Memory B cell (primary cell): ENCODE data around the gene EPHA1.
"Not testable (repeated sequence)": the region's sequence is repeated elsewhere in the genome, so short reads cannot be mapped to it uniquely, and the experiment has no call there.

Experiments used
- ATAC-seq: fragments of 150-1000 bp; cut with Tn5 transposase; 2 replicates; pipeline ENCODE4 v1.10.0; 2021; ENCODE audit warnings: low read depth, mild to moderate bottlenecking, moderate library complexity
- DNase-seq, 2 donors: peaks; one replicate each; pipeline ENCODE4 v3.0.0; 2022; ENCODE audit warnings: low spot score in 2 of 2
- H3K27ac Mint-ChIP-seq: one replicate; pipeline ENCODE4 v1.8.0; 2022; ENCODE audit warnings: mild to moderate bottlenecking, moderate library complexity, mixed read lengths
- H3K27me3 Mint-ChIP-seq: one replicate; pipeline ENCODE4 v1.8.0; 2022; ENCODE audit warnings: mixed read lengths
- H3K36me3 Mint-ChIP-seq: one replicate; pipeline ENCODE4 v1.8.0; 2022; ENCODE audit warnings: mild to moderate bottlenecking, mixed read lengths
- H3K4me1 Mint-ChIP-seq: one replicate; pipeline ENCODE4 v1.8.0; 2022; ENCODE audit warnings: mixed read lengths
- H3K4me3 Mint-ChIP-seq: one replicate; pipeline ENCODE4 v1.8.0; 2022; ENCODE audit warnings: mild to moderate bottlenecking, moderate library complexity, mixed read lengths
- H3K9me3 Mint-ChIP-seq: one replicate; pipeline ENCODE4 v1.8.0; 2022; ENCODE audit warnings: mixed read lengths

Gene EPHA1

DNA sequence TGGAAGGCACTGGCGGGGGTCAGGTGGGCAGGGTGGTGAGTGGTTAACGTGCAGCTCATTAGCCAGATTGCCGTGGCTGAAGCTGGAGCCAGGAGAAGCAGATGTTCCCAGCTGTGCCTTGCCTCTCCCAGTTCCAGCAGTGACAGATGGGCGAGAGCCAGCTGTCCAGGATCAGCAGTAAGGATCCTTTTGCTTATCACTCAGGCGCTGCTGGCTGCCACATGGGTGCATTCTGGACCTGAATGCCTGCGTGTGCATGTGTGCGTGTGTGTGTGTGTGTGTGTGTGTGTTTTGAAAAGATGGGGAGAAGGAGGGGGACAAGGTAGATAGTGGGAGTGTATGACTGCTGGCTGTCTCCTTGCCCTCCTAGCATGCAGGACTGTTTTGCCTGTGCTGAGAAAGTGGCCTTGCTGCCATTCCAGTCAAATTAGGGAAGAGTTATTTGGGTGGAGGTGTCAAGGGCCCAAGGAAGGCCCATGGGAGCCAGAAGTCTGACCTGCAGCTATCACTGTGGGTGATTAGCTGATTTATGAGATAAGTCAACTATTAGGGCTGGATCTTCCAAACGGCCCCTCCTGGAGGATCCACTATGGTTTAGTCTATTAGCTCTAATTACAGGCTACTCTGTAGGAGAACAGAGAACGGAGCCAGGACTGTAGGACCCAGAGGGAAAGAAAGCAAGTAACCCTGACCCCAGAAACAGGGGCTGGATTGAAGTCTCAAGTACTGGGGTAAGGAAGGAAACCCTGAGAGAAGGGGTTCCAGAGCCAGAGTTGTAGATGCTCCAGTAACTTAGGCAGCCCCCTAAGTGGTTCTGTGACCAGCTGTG lies 3.3 kb downstream of the EPHA1 start:
- Mint-ChIP-seq H3K4me3 (no peak overlapping the region), H3K4me1 (peaks cover 15% of the 10 kb centered on the region), H3K27ac (no peak overlapping the region), H3K9me3 (no peaks in the 10 kb centered on the region), H3K27me3 (peaks cover 3% of the 10 kb centered on the region), H3K36me3 (no peaks in the 10 kb centered on the region)
- DNase-seq (no peak), ATAC-seq (no peak)

DNA sequence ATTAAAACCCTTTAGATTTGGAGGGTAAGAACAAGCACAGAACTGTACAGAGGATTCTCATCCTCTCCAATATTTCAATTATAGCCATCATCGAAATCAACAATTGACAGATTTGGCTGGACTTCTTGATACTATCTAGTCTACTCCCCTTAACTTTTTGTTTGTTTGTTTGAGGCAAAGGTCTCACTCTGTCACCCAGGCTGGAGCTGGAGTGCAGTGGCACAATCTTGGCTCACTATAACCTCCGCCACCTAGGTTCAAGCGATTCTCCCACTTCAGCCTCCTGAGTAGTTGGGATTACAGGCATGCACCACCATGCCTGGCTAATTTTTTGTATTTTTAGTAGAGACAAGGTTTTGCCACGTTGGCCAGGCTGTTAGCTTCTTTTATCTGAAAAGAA lies 6.4 kb downstream of the EPHA1 start:
- not testable (repeated sequence) for H3K36me3 Mint-ChIP-seq, DNase-seq, H3K9me3 Mint-ChIP-seq, H3K27ac Mint-ChIP-seq, H3K27me3 Mint-ChIP-seq, H3K4me3 Mint-ChIP-seq, H3K4me1 Mint-ChIP-seq, ATAC-seq

DNA sequence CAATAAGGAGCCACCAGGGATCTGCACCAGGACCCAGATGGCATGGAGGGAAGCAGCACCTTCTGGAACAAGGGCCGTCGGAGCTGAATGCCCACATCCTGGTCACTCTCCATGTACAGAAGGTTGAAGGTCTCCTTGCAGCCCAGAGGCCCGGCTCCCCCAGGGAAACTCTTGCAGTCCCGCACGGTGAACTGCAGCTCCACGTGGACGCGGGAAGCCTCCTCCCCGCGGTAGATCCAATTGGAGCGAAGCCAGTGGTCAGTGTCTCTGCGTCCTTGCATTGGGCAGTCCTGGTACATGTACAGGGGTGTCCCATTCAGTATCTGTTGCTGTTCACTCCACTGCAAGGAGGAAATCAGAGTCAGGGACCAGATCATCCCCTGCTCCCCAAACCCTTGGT lies 7.4 kb downstream of the EPHA1 start:
- no peak overlapping the region for H3K27ac Mint-ChIP-seq
- no peaks in the 10 kb centered on the region for H3K27me3 Mint-ChIP-seq
- H3K4me3 Mint-ChIP-seq = no peak overlapping the region
- DNase-seq (no peak), ATAC-seq (no peak)
- H3K9me3 Mint-ChIP-seq = no peaks in the 10 kb centered on the region
- H3K4me1 Mint-ChIP-seq = no peaks in the 10 kb centered on the region
- H3K36me3 Mint-ChIP-seq = no peaks in the 10 kb centered on the region

DNA sequence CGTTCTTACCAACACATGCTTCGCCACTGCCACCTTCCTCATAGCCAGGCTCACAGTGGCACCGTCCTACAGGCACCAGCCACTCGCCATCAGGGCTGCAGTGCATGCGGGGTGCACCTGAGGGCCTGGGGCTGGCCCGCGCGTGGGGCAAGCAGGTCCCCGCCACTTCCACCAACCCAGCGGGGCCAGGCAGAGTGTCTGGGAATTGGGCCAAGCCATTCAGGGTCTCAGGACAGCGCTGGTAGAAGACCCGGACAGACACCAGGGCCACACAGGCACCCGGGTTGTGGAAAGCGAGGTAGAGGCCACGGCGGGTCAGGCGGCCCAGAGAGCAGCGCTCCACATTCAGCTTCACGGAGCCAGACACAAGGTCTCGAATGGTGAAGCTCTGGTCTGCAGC lies 9.0 kb downstream of the EPHA1 start:
- H3K4me3 Mint-ChIP-seq = no peak overlapping the region
- H3K4me1 Mint-ChIP-seq = peaks cover 2% of the 10 kb centered on the region
- H3K27me3 Mint-ChIP-seq = no peaks in the 10 kb centered on the region
- H3K27ac Mint-ChIP-seq = no peak overlapping the region
- no peak for DNase-seq
- ATAC-seq = no peak
- no peaks in the 10 kb centered on the region for H3K36me3 Mint-ChIP-seq
- no peaks in the 10 kb centered on the region for H3K9me3 Mint-ChIP-seq

DNA sequence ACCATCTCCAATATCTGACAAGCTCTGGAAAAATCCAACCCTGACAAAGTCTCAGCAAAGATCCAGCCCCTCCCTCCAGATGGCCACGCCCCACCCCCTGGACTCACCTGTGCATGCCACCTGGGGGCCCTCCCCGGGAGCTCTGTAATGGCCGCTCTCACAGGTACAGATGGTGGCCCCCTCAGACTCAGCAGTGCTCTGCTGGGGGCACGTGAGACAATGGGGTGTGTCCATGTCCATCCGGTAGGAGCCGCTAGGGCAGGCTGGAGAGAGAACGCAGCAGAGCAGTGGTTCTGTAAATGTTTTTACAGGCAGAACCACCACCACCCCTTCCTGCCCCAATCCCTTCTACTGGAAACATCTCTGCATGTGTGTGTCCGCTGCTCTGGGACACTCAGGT lies 9.5 kb downstream of the EPHA1 start:
- Mint-ChIP-seq H3K36me3 (no peaks in the 10 kb centered on the region), H3K27me3 (no peaks in the 10 kb centered on the region), H3K9me3 (no peaks in the 10 kb centered on the region), H3K27ac (no peak overlapping the region), H3K4me1 (peaks cover 2% of the 10 kb centered on the region), H3K4me3 (no peak overlapping the region)
- ATAC-seq (no peak), DNase-seq (no peak)

DNA sequence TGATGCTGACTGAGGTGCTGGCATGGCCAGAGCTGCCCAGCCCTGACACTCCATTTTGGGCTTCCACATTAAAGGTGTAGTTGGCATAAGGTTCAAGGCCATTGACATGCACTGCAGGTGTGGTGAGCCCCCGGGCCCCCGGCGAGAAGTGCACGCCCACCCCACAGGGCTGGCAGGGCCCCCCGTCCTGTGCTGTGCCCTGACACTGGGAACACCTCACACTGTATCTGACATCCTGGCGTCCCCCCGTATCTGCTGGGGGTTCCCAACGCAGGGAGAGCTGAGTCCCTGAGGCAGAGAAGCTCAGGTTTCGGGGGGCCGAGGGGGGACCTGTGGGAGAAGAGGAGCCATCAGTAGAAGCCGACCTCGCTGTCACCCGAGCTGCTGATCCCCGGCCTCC lies 10.0 kb downstream of the EPHA1 start:
- no peak for DNase-seq
- no peak for ATAC-seq
- no peak overlapping the region for H3K27ac Mint-ChIP-seq
- no peaks in the 10 kb centered on the region for H3K27me3 Mint-ChIP-seq
- H3K4me3 Mint-ChIP-seq = no peak overlapping the region
- peaks cover 2% of the 10 kb centered on the region for H3K4me1 Mint-ChIP-seq
- H3K9me3 Mint-ChIP-seq = no peaks in the 10 kb centered on the region
- no peaks in the 10 kb centered on the region for H3K36me3 Mint-ChIP-seq

DNA sequence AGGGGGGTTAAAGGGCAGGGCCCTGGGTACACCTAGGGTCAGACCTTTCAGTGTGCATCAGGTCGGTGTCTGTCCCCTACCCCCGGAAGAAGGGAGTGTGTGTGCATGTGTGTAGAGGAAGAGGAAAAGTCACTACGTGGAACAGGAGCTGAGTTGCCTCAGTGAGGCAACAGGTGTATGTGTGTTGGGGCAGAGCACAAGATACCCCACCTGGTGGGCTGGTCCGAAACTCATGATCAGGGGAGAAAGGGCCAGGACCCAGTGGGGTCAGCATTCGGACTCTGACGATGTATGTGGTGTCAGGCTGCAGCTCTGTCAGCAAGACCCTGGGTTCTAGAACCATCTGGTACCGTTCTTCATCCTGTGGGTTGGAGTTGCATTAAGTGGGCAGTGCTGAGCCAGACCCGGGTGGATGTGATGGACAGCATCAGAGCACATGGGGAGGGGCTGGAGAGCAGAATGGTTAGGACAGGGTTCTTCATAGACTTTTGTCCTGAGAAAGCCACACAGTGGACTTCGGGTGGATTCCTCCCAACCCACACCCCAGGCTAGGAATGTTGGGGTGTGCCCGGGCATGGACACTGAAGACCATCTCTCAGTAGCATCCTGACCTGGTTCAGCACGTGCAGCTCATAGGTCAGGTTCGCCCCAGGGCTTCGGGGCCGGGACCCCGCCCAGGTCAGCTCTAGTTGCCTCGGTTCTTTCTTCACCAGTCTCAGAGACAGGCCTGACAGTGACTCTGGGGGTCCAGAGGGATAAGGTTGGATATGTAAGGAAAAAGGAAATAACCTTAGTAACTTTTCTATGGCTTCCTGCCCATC lies 10.7 kb downstream of the EPHA1 start:
- no peaks in the 10 kb centered on the region for H3K27me3 Mint-ChIP-seq
- no peak overlapping the region for H3K27ac Mint-ChIP-seq
- peaks cover 2% of the 10 kb centered on the region for H3K4me1 Mint-ChIP-seq
- ATAC-seq (no peak), DNase-seq (no peak)
- no peak overlapping the region for H3K4me3 Mint-ChIP-seq
- H3K9me3 Mint-ChIP-seq = no peaks in the 10 kb centered on the region
- H3K36me3 Mint-ChIP-seq = peaks cover 2% of the 10 kb centered on the region

DNA sequence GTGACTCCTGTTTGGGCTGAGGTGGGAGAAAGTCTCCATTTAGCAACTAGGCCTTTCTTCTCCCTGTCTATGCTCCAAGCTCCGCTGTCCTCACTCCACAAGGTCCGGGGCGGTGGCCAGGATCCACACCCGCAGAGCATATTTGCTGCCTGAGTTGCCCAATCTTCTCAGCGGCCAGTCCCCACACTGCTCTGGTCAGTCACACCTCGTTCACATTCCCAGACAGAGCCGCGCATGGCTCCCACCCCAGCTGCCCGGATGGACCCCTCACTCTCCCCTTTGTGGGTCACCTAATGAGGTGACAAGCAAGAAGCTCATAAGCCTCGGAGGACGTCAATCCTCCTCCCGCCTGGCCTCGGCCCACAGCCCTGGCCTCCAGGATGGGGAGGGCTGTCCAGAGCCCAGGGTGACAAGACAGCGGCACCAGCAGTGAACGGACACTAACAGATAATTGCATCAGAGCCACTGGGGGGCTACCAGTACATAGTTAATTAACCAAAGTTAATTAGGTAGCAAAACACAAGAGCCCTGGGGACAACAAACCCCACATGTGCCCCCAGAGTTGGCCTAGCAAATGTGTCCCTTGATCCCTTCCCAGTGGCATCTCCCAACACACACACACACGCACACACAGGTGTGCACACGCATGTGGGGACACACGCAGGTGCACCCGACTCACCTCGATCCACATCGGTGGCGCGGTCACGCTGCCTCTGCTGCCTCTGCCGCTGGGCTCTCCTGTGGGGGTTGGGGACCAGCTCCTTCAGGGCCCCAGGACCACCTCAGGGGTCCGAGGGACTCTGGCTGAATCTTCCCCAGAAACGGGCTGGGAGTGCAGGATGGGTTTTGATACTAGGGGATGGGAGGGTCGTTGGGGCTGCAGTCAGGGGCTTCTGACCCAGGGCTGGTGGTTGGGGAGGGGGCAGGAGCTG lies 11.8 kb downstream of the EPHA1 start:
- Mint-ChIP-seq H3K27ac (no peak overlapping the region), H3K36me3 (peaks cover 4% of the 10 kb centered on the region), H3K27me3 (no peaks in the 10 kb centered on the region), H3K4me1 (peaks cover 2% of the 10 kb centered on the region), H3K4me3 (no peak overlapping the region), H3K9me3 (no peaks in the 10 kb centered on the region)
- no peak for ATAC-seq
- DNase-seq = no peak

DNA sequence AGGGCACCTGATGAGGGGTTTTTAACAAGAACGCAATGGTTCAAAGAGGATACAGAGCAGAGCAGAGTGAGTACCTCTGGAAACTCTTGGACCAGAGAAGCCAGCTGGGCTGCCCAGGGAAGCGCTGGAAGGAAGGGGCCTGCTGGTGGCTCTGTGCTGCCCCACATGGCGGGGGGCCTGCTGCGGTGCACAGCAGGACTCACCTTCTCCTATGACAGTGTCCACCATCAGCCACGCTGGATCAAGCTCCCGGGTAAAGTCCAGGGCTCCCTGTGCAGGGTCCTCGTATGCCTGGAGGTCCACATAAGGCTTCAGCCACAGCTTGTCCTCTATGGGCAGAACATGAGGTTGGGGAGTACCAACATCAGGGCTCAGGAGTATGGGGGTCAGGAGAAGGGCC lies 12.5 kb downstream of the EPHA1 start:
- no peak for DNase-seq
- Mint-ChIP-seq H3K4me3 (no peak overlapping the region), H3K36me3 (peaks cover 4% of the 10 kb centered on the region), H3K4me1 (peaks cover 2% of the 10 kb centered on the region), H3K27ac (no peak overlapping the region), H3K27me3 (no peaks in the 10 kb centered on the region), H3K9me3 (no peaks in the 10 kb centered on the region)
- ATAC-seq = no peak

DNA sequence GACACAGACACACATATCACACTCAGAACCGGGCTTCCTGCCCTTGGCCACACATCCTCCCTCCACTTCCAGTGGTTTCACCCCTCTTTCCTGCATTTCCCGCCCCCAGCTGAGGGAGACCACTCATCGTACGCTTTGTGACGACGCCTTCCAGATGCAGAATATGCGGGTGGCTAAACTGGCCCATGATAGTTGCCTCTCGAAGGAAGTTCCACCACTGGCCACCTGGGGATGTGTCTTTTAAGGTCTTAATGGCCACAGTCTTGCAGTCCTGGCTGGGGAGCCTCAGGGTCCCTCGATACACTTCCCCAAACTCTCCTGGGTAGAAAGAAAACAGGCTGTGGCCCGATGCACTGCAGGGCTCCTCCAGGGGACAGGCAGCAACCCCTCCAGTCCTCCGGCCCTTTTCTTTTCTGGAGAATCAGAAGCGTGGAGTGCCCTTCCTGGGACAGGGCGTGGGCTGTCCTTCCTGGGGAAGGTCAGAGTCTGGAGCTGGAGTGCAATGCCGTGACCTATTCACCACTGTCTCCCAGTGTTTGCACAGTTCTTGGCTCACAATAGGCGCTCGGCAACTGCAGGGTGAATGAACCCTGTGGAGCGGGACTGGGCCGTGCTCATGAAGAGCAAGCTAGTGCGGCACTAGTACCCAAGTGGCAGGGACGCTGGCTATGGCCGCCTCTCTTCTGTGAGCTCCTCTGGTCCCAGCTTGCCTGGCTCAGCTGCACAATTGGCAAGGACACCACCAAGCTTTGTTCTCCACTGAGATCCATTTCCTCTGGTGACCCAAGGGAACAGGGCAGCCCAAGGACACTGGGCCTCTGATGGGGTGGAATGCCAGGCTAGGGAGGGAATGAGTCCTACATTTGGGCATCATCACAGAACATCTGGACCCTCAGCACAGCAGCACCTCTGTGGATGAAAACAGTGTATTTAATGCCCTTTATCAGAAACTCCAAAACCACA lies 13.2 kb downstream of the EPHA1 start:
- ATAC-seq = peak; percentile 31
- H3K27ac Mint-ChIP-seq = no peak overlapping the region

DNA sequence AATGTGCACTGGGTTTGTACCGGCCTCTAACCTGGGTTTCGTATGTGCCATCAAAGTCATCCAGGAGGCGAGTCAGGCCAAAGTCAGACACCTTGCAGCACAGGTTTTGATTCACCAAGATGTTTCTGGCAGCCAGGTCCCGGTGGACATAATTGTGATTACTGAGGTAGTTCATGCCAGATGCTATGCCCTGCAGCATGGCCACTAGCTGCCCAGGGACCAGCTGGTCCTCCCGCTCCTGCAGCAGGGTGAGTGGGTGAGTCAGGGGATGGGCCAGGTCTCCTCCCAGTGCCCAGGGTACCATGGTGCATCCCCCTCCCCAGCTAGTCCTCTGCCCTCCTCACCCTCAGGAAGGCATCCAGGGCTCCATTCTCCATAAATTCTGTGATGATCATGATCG lies 13.9 kb downstream of the EPHA1 start:
- DNase-seq (no peak), ATAC-seq (no peak)
- Mint-ChIP-seq H3K9me3 (no peaks in the 10 kb centered on the region), H3K27ac (no peak overlapping the region), H3K4me1 (peaks cover 2% of the 10 kb centered on the region), H3K4me3 (no peak overlapping the region), H3K36me3 (peaks cover 10% of the 10 kb centered on the region), H3K27me3 (no peaks in the 10 kb centered on the region)

More for the DNA sequence above, 13.2 kb downstream of the EPHA1 start:
- DNase-seq = no peak
- Mint-ChIP-seq H3K4me3 (no peak overlapping the region), H3K36me3 (peaks cover 6% of the 10 kb centered on the region), H3K27me3 (no peaks in the 10 kb centered on the region), H3K4me1 (peaks cover 2% of the 10 kb centered on the region), H3K9me3 (no peaks in the 10 kb centered on the region)

DNA sequence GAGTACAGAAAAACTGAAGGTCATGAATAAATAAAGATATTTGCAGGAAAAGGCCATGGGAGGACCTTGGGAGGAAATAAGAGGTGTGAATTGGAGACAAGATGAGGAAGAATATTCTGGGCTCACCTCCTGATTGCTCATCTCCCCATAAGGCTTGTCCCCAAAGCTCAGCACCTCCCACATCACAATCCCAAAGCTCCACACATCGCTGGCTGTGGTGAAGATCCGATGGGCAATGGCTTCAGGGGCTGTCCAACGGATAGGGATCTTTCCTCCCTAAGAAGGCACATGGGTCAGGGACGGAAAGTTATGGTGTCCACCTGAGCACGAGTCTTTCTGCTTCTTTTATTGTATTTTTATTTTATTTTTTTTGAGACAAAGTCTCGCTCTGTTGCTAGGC lies 14.6 kb downstream of the EPHA1 start:
- H3K27ac Mint-ChIP-seq = no peak overlapping the region
- DNase-seq = no peak

More for the DNA sequence above, 14.6 kb downstream of the EPHA1 start:
- no peak for ATAC-seq
- Mint-ChIP-seq H3K4me3 (no peak overlapping the region), H3K9me3 (no peaks in the 10 kb centered on the region), H3K27me3 (no peaks in the 10 kb centered on the region), H3K4me1 (peaks cover 2% of the 10 kb centered on the region), H3K36me3 (peaks cover 10% of the 10 kb centered on the region)
